OCI-M2 (cell line): ENCODE results near the gene HDGFL1.

ENCODE experiments used
- DNase-seq: peaks from one replicate; lab custom pipeline; 2025; ENCODE audit not compliant: unreplicated experiment; lab: John Stamatoyannopoulos, UW

The HDGFL1 gene

GRCh38 chr6:22569281-22570184 lies at the start of gene HDGFL1:
Gene HDGFL1, plus strand, starts transcription at chr6:22569566. Its CDS starts 10 bp downstream, at chr6:22569576.
- no peak for DNase-seq

- DNase-seq = no peak
Observed at GRCh38 chr6:22521035-22521434, 48.3 kb upstream of the HDGFL1 start.

- DNase-seq = no peak
Observed at GRCh38 chr6:22526736-22527135, 42.6 kb upstream of the HDGFL1 start.

GRCh38 chr6:22529866-22530265 lies 39.5 kb upstream of the HDGFL1 start:
- DNase-seq = no peak

- no peak for DNase-seq
Observed at GRCh38 chr6:22530506-22530905, 38.9 kb upstream of the HDGFL1 start.

GRCh38 chr6:22536122-22536521 lies 33.2 kb upstream of the HDGFL1 start:
- no peak for DNase-seq

DNA sequence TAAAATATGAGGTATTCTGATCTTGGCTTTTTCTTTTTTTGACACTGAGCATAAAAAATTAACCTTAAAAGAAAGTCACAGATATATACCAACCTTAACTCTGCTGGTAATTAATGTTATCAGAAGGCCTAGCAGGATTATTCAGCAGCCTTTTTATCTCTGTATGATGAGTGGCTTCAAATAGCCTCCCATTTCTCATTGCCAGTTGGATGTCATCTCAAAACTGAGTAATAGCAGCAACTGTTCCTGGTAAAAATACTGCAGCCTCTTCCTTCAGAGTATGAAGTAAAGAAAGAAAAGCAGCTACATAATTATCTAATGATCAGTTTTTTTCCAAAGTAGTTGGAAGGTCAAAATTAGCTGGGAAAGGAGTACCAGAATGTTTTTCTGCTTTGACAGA lies 24.9 kb upstream of the HDGFL1 start:
- no peak for DNase-seq

- DNase-seq = no peak
Observed at GRCh38 chr6:22545051-22545450, 24.3 kb upstream of the HDGFL1 start.

DNA sequence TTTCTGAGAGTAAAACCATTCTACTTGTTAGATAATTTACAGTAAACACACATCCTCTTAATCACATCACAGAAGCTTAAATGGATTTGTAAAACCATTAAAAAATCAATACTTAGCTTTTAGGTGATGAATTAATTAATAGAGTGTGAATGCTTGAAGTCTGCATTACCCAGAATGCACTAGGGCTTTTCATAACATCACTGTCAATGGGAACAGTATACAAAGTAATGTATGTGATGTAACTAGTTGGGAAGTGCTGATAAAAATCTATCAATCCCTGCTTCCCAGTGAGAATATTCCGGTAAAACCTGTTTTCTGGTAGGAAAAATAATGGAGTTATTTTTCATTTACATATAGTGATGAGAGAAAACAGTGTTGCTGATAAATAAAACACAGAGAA lies 23.1 kb upstream of the HDGFL1 start:
- no peak for DNase-seq

DNA sequence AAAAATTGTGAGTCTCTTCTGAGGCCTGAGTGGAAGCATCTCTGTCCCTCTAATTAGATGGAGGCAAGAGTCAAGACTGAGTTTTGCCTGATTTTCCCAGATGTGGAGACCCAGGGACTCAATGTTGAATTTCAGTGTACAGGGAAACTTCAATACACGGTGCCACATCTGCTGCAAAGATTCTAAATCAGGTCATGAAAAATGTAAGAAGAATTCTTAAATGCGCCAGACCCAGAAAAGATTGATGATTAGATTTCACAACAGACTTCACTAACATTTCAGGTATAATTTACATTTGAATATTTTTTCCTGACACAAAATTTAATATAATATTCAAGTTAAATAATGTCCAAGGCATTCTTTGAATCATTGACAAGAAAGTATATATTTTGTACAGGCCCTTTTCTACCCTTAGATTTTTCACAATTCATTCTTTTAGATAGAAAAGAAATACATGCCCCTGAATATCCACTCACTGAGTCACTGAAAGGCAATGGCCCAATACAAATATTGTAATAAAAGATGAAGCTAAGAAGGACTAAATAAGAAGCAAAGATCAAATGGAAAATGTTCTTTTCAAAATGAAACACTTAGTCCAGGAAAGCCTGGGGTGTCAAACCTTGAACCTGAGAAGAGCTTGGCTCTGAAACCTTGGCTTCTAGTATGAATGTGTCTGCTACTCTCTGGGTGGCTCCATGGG lies 18.2 kb upstream of the HDGFL1 start:
- no peak for DNase-seq

DNA sequence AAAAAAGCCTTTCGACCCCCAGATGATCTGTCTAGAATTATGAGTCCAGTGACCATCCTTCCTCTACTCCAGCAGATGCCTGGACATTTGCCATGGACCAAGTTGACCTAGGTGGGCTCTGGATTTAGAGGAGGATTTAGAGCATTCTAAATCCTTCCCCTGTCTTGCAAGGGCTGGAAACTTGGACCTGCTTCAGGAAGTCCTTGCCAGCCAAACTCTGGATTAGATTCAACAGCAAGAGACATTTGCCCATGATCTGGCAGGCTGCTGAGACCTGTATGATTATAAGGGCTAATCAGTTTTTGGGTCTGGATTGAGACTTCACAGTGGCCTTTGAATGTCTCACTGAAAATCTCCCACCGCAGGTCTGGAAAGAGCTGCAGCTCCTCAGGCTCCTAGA lies 13.1 kb upstream of the HDGFL1 start:
- DNase-seq = no peak

DNA sequence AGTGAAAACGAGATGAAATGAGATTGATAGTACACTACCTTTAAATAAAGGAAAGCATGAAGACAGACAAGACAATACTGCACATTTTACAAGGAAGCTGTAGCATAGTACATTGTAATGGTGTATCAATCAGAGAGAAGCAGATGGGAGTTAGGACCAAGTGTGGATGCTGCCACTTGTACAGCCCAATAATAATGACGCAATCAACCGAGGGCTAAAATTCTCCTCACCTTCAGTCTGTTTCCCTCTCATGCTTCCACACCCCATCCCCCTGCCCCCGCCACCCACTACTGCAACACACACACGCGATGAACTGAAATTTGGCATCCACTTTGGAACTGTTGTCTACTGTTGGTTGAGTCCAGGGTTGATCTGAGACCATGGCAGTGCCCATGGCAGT lies 12.4 kb upstream of the HDGFL1 start:
- DNase-seq = no peak

DNA sequence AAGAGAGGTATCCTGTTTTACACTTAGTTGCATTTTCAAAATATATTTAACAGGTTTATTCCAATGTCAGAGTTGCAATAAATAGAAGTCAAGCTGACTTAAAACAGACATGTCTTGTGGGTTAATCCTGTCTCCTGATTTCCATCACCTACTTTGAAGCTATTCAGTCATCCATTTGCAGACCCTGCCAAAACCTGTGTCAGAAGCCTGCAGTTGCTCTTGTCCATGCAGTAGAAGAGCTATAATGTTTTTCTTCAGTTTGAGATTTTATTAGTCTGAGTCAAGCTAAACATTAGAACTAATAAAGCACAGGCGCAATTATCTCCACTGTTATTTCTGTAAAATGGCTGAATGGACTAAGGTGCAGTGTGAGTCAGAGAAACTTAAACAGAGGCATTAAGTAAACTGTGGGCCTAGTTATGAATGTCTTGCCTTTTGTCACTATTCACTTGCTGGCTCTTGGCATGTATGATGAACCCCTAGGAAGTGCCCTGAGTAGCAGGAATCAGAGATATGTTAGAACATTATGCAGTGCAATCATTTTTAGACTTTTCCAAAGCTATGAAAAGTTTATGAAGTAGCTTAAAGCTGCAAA lies 11.0 kb upstream of the HDGFL1 start:
- DNase-seq = no peak

- no peak for DNase-seq
Observed at GRCh38 chr6:22568854-22569253, 512 bp upstream of the HDGFL1 start.

- DNase-seq = no peak
Observed at GRCh38 chr6:22570185-22570551, 802 bp downstream of the HDGFL1 start.

DNA sequence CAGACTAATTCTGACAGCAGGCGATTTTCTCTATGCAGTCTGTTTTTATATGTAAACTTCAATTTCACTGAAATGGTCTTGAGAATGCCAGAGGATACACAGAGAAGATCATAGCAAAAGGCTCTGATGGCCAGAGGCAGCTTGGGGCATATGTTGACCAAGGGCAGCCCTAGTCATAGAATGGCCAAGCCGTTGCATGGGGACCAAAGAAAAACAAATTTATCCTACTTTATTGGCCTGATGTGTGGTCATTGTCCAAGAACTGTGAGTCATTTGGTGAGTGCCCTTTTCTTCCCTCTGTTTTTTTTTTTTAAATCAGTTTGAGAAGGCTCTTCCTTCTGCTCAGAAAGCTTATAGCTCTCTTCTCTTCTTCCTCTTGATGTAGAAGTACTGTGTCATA lies 5.8 kb downstream of the HDGFL1 start:
- no peak for DNase-seq

GRCh38 chr6:22579439-22579838 lies 10.1 kb downstream of the HDGFL1 start:
- DNase-seq = no peak

- no peak for DNase-seq
Observed at GRCh38 chr6:22580337-22580736, 11.0 kb downstream of the HDGFL1 start.

GRCh38 chr6:22582417-22583205 lies 13.2 kb downstream of the HDGFL1 start:
- DNase-seq = no peak

GRCh38 chr6:22583230-22583629 lies 13.9 kb downstream of the HDGFL1 start:
- no peak for DNase-seq

- DNase-seq = no peak
Observed at GRCh38 chr6:22583927-22584326, 14.6 kb downstream of the HDGFL1 start.
